GM18873 (cell line): Measurements from ENCODE around the gene ASMTL.

Experiments used
- ATAC-seq: cut with Tn5 transposase; IDR thresholded peaks from one replicate; pipeline ENCODE4 v1.9.1; 2021; ENCODE audit warnings: mild to moderate bottlenecking, moderate library complexity, moderate number of reproducible peaks; ENCODE audit not compliant: unreplicated experiment, low FRiP score

Gene ASMTL

GRCh38 chrX:1358793-1359476, 93.8 kb downstream of the ASMTL start:
- no peak for ATAC-seq

- ATAC-seq: no peak
Observed at GRCh38 chrX:1357993-1358392, 94.7 kb downstream of the ASMTL start.

- no peak for ATAC-seq
Observed at GRCh38 chrX:1355131-1356046, 97.3 kb downstream of the ASMTL start.

GRCh38 chrX:1354036-1355019, 98.4 kb downstream of the ASMTL start:
- no peak for ATAC-seq
